CD14-positive monocyte (primary cell): ENCODE results near the gene SLITRK4. TPM values are rescaled to one million over a fixed set of nuclear protein-coding genes. Genes with fewer than 3 reads are reported as not detected.

Experiments
- DNase-seq, 3 donors: peaks; one replicate each; pipeline ENCODE4 v3.0.0-alpha.2; 2011 to 2022
- H2AFZ ChIP-seq: 2 replicates; pipeline ENCODE4 v1.6.0; 2012; ENCODE audit warnings: mild to moderate bottlenecking, low read depth, low read length, inconsistent platforms; ENCODE audit not compliant: insufficient read depth, poor library complexity, severe bottlenecking
- H3K27ac ChIP-seq, 2 donors: 1 replicate in 1 of 2; 2 replicates in 1 of 2; pipeline ENCODE4 v1.5.1; 2012 to 2013; ENCODE audit warnings: low read length in 2 of 2, control low read depth in 1 of 2, inconsistent platforms in 1 of 2, low read depth in 1 of 2, mild to moderate bottlenecking in 1 of 2
- H3K27me3 ChIP-seq, 2 donors: one replicate each; pipeline versions ENCODE4 v1.6.0 to v1.6.1; 2011 to 2013; ENCODE audit warnings: low read length in 2 of 2; ENCODE audit not compliant: control insufficient read depth in 2 of 2, insufficient read depth in 2 of 2
- H3K36me3 ChIP-seq, 2 donors: replicated peaks in 1 of 2; 1 replicate in 1 of 2; 2 replicates in 1 of 2; pipeline versions ENCODE4 v1.5.1 to v1.6.1; 2012 to 2013; ENCODE audit warnings: low read length in 2 of 2, control low read depth in 1 of 2, inconsistent platforms in 1 of 2, mild to moderate bottlenecking in 1 of 2; ENCODE audit not compliant: insufficient read depth in 2 of 2, control insufficient read depth in 1 of 2
- H3K4me1 ChIP-seq, 2 donors: 1 replicate in 1 of 2; 2 replicates in 1 of 2; pipeline versions ENCODE4 v1.5.1 to v1.6.1; 2012 to 2013; ENCODE audit warnings: low read length in 2 of 2, control low read depth in 1 of 2, inconsistent platforms in 1 of 2, mild to moderate bottlenecking in 1 of 2, moderate library complexity in 1 of 2; ENCODE audit not compliant: insufficient read depth in 2 of 2, control insufficient read depth in 1 of 2
- H3K4me2 ChIP-seq: replicated peaks from 2 replicates; pipeline ENCODE3; 2012; ENCODE audit warnings: low read length, moderate library complexity, mild to moderate bottlenecking; ENCODE audit not compliant: poor library complexity, severe bottlenecking; ENCODE audit errors: extremely low read depth
- H3K4me3 ChIP-seq, 3 experiments: fragments of 200-600 bp in 1 of 3; sonication (generic) in 1 of 3; replicated peaks in 1 of 3; 1 replicate in 2 of 3; 2 replicates in 1 of 3; pipeline ENCODE4 v1.5.1; 2011 to 2013; ENCODE audit warnings: low read length in 3 of 3, mild to moderate bottlenecking in 3 of 3, control low read depth in 2 of 3, low read depth in 2 of 3, inconsistent platforms in 1 of 3, moderate library complexity in 1 of 3
- H3K79me2 ChIP-seq: 2 replicates; pipeline ENCODE4 v1.6.0; 2012; ENCODE audit warnings: mild to moderate bottlenecking, control low read depth, inconsistent platforms, low read length, moderate library complexity; ENCODE audit not compliant: insufficient read depth
- H3K9ac ChIP-seq: 2 replicates; pipeline ENCODE4 v1.6.0; 2017; ENCODE audit warnings: low read length, mild to moderate bottlenecking; ENCODE audit not compliant: insufficient read depth, poor library complexity, severe bottlenecking
- H3K9me3 ChIP-seq, 2 donors: replicated peaks in 1 of 2; 1 replicate in 1 of 2; 2 replicates in 1 of 2; pipeline versions ENCODE4 v1.5.1 to v1.6.1; 2012 to 2013; ENCODE audit warnings: low read length in 2 of 2, control low read depth in 1 of 2; ENCODE audit not compliant: control insufficient read depth in 1 of 2, insufficient read depth in 1 of 2
- H4K20me1 ChIP-seq: 2 replicates; pipeline ENCODE4 v1.6.0; 2012; ENCODE audit warnings: mild to moderate bottlenecking, low read length, control low read depth, moderate library complexity; ENCODE audit not compliant: insufficient read depth
- H3K27ac Mint-ChIP-seq, 7 donors: one replicate each; pipeline ENCODE4 v1.8.0; 2020; ENCODE audit warnings: mild to moderate bottlenecking in 7 of 7, mixed read lengths in 7 of 7, moderate library complexity in 6 of 7, inconsistent platforms in 2 of 7
- H3K27me3 Mint-ChIP-seq, 3 donors: one replicate each; pipeline ENCODE4 v1.8.0; 2021 to 2022; ENCODE audit warnings: low read depth in 3 of 3, mild to moderate bottlenecking in 3 of 3, mixed read lengths in 3 of 3, moderate library complexity in 3 of 3, inconsistent platforms in 1 of 3
- H3K36me3 Mint-ChIP-seq, 2 donors: one replicate each; pipeline ENCODE4 v1.8.0; 2020; ENCODE audit warnings: mixed read lengths in 2 of 2, inconsistent platforms in 1 of 2, mild to moderate bottlenecking in 1 of 2
- H3K4me1 Mint-ChIP-seq: one replicate; pipeline ENCODE4 v1.8.0; 2020; ENCODE audit warnings: mild to moderate bottlenecking, mixed read lengths
- H3K4me3 Mint-ChIP-seq, 2 donors: one replicate each; pipeline ENCODE4 v1.8.0; 2020; ENCODE audit warnings: mild to moderate bottlenecking in 2 of 2, mixed read lengths in 2 of 2, moderate library complexity in 1 of 2
- H3K9me3 Mint-ChIP-seq, 7 donors: one replicate each; pipeline ENCODE4 v1.8.0; 2020 to 2022; ENCODE audit warnings: mixed read lengths in 7 of 7, mild to moderate bottlenecking in 6 of 7, moderate library complexity in 6 of 7, inconsistent platforms in 2 of 7
- WGBS: methylation state at CpG from one replicate; pipeline ENCODE4 v1.1.5; 2013; ENCODE audit warnings: missing lambda C conversion rate; ENCODE audit not compliant: insufficient coverage; 5-methylcytosine and 5-hydroxymethylcytosine counted together
- intact Hi-C, 2 donors: fragments of 100-400 bp; cut with micrococcal nuclease; formaldehyde crosslinking; loops; one replicate each; pipeline versions ENCODE4 v1.15.0 to v1.15.1; 2023
- polyA plus RNA-seq, 3 donors: library from polyadenylated mRNA; depleted of rRNA in 1 of 3; unstranded in 2 of 3; stranded (reverse) in 1 of 3; fragments of 300-500 nt in 2 of 3; fragments of >200 nt in 1 of 3; fragmentation: Illumina TruSeq in 2 of 3; gene quantifications; 1 replicate in 2 of 3; 2 replicates in 1 of 3; pipeline ENCODE4 v1.2.3, GENCODE V29; 2012 to 2021
- TF ChIP-seq, protein P1 (sequence below): fragments of 200-600 bp; IDR thresholded peaks from one replicate; pipeline ENCODE4 v1.8.0; 2022; ENCODE audit warnings: antibody characterized with exemption, mild to moderate bottlenecking

The SLITRK4 gene
- polyA plus RNA-seq, 3 donors: 4.7 to 13.2 (median 11.6) TPM

GRCh38 chrX:143661286-143661685 is 25.4 kb upstream of the SLITRK4 start:
- Histone ChIP-seq H3K9me3 (no peaks in the 10 kb centered on the region), H3K27me3 (no peaks in the 10 kb centered on the region), H3K36me3 (no peaks in the 10 kb centered on the region), H3K4me2 (no peak overlapping the region), H3K27ac (no peak overlapping the region), H3K9ac (no peak overlapping the region), H3K4me1 (no peaks in the 10 kb centered on the region), H4K20me1 (no peaks in the 10 kb centered on the region), H2AFZ (no peak overlapping the region), H3K4me3 (no peak overlapping the region), H3K79me2 (no peaks in the 10 kb centered on the region)
- no peak for DNase-seq
- H3K4me1 Mint-ChIP-seq: no peaks in the 10 kb centered on the region
- intact Hi-C loops: no loop called here
- H3K9me3 Mint-ChIP-seq: no peaks in the 10 kb centered on the region
- no peak overlapping the region for H3K4me3 Mint-ChIP-seq
- H3K36me3 Mint-ChIP-seq: no peaks in the 10 kb centered on the region
- no peak overlapping the region for H3K27ac Mint-ChIP-seq
- no peaks in the 10 kb centered on the region for H3K27me3 Mint-ChIP-seq
- TF ChIP-seq, protein P1, sequence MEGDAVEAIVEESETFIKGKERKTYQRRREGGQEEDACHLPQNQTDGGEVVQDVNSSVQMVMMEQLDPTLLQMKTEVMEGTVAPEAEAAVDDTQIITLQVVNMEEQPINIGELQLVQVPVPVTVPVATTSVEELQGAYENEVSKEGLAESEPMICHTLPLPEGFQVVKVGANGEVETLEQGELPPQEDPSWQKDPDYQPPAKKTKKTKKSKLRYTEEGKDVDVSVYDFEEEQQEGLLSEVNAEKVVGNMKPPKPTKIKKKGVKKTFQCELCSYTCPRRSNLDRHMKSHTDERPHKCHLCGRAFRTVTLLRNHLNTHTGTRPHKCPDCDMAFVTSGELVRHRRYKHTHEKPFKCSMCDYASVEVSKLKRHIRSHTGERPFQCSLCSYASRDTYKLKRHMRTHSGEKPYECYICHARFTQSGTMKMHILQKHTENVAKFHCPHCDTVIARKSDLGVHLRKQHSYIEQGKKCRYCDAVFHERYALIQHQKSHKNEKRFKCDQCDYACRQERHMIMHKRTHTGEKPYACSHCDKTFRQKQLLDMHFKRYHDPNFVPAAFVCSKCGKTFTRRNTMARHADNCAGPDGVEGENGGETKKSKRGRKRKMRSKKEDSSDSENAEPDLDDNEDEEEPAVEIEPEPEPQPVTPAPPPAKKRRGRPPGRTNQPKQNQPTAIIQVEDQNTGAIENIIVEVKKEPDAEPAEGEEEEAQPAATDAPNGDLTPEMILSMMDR: no peak

GRCh38 chrX:143648705-143649104 is 12.8 kb upstream of the SLITRK4 start:
- Mint-ChIP-seq H3K36me3 (no peaks in the 10 kb centered on the region), H3K27me3 (no peaks in the 10 kb centered on the region), H3K9me3 (no peaks in the 10 kb centered on the region), H3K4me1 (peaks cover 4% of the 10 kb centered on the region), H3K4me3 (no peak overlapping the region), H3K27ac (peak overlapping the region in 1 of 7 donors; percentile 45)
- Histone ChIP-seq H4K20me1 (no peaks in the 10 kb centered on the region), H3K27me3 (no peaks in the 10 kb centered on the region), H3K27ac (no peak overlapping the region), H3K79me2 (no peaks in the 10 kb centered on the region), H3K4me3 (no peak overlapping the region), H3K9ac (no peak overlapping the region), H3K36me3 (no peaks in the 10 kb centered on the region), H3K4me2 (no peak overlapping the region), H2AFZ (no peak overlapping the region), H3K4me1 (peaks cover 0 to 5% of the 10 kb centered on the region in 2 donors), H3K9me3 (no peaks in the 10 kb centered on the region)
- intact Hi-C loops: no loop called here
- DNase-seq: peak; percentile 27 to 51 (median 46)
- TF ChIP-seq, protein P1: peak; percentile 62
- WGBS: 0% methylated on average over 1 of the region's 2 CpGs
